ENCODE results near the gene PLXDC2.

The PLXDC2 gene

GRCh38 chr10:19941206-19941880, 125.1 kb downstream of the PLXDC2 start:
- no peak for DNase-seq (ENCODE audit: low read depth)

GRCh38 chr10:19944911-19945663, 128.9 kb downstream of the PLXDC2 start:
- no peak for DNase-seq (ENCODE audit: low read depth)

DNA sequence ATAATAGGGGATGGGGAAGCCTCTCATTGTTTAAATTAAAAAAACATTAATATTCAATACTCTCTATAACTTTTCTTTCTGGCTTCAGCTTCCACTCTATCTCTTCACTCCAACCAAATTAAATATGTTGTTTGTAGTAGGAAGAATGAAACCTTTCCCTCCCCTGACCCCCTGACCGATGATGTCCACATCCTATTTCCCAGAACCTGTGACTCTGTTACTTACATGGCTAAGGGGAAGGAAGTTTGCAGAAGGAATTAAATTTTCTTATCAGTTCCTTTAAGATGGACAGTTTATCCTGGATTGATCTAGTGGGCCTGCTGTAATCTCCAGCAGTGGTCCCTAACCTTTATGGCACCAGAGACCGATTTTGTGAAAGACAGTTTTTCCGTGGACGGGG, 130.0 kb downstream of the PLXDC2 start:
- DNase-seq (ENCODE audit: low read depth): no peak

DNA sequence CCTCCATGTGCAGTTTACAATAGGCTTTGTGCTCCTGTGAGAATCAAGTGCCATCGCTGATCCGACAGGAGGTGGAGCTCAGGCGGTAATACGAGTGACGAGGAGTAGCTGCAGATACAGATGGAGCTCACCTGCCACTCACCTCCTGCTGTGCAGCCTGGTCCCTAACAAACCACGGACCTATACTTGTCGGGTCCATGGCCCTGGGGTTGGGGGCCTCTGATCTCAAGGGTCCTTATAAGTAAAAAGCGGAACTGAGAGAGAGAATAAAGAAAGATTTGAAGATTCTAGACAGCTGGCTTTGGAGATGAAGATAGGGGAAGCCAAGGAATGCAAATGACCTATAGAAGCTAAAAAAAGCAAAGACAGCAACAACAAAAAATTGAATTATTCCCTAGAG, 130.6 kb downstream of the PLXDC2 start:
- no peak for DNase-seq (ENCODE audit: low read depth)

DNA sequence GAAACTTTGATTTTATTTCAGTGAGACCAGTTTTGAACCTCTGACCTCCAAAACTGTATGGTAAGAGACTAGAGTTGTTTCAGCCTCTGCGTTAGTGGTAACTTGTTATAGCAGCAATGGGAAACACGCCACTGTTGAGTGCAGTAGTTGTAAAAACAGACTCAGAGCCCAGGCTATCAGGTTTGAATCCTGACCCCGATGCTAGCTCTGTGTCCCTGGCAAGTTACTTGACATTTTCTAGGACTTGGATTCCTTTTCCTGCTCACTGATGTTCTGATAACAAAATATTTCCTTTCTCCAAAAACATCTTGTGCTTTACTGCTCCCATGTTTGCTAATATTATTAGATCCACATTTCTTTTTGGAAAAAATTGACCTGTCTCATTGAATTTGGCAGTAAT, 131.0 kb downstream of the PLXDC2 start:
- no peak for DNase-seq (ENCODE audit: low read depth)

GRCh38 chr10:19947656-19948055, 131.4 kb downstream of the PLXDC2 start:
- DNase-seq (ENCODE audit: low read depth): no peak

- no peak for DNase-seq (ENCODE audit: low read depth)
These were observed 136.2 kb downstream of the PLXDC2 start for GRCh38 chr10:19952224-19953010.

DNA sequence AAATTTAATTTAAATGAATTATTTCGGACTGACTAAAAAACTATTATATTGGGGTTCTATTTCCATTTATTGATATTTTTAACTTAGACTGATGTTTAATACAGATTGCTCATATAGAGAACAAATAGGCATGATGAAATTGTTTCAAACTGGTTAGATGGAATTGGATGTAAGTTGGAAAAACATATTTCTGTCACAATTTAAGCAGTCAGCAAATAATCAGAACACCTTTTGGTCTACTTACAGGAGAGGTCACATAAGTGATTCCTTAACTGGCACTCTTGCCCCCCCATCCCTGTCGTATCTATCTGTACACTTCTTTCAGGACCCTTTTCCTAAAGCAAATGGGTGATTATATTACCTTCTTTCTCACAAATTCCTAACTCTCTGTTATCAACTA, 138.4 kb downstream of the PLXDC2 start:
- no peak for DNase-seq (ENCODE audit: low read depth)

- no peak for DNase-seq (ENCODE audit: low read depth)
These were observed 140.3 kb downstream of the PLXDC2 start for GRCh38 chr10:19956516-19957032.

DNA sequence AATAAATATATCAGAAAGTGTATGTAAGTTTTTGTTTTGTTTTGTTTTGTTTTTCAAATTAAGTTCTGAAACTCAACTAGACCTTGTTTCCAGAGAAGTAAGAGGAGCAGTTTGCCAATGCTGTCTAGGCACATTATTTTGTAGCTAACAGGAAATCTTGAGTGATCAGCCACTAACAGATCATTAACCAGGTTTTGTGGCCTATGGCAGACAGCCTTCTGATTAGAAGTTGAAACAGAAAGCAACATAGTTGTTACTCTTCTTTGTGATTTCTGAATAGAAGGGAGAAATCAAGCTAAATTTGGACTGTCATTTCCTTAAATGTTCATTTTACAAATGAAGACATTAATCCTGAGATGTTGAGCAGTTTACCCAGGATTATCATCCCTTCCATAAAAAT, 142.6 kb downstream of the PLXDC2 start:
- no peak for DNase-seq (ENCODE audit: low read depth)

DNA sequence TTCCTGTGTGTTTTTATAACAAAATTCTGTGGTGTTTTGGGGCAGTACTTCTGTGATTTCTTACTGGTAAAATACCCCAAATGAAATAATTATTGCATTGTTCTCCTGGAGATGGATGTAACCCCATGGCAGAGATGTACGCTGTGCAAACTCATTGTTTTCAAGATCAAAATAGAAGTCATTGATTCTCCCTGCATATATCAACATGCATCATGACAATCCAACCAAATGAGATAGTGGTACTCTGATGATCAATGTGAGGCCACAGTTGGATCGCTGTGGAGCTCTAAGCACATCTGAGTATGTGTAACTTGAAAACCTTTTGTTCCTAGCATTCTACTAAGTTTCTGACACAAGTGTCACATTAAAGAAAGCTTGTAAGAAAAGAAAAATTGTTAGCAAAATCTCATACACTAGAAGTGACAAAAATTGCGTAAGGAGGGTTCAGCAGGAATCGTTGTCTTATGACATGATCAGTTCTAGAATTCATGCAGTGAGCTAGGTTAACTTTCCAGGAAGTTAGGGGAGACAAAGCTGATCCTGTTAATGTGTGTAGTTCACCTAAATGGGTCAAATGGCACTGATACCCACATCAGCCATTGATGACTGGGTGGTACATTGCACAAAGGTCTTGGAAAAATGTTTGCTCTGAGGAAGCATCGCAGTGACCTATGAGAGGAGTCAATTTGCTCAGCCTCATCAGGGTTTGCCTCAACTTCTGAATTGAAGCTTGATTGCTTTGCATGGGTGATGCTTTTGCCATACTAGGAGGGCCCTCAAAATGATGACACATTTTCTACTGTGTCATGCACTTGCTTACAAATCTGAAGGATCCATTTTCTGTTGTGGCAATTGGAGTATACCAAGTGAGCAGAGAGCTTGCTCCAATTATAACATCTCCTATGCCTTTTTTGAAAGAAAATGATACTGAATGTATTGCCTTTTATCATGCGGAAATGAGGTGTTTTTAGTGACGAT, 145.1 kb downstream of the PLXDC2 start:
- no peak for DNase-seq (ENCODE audit: low read depth)

GRCh38 chr10:19964625-19965024, 148.4 kb downstream of the PLXDC2 start:
- no peak for DNase-seq (ENCODE audit: low read depth)

DNA sequence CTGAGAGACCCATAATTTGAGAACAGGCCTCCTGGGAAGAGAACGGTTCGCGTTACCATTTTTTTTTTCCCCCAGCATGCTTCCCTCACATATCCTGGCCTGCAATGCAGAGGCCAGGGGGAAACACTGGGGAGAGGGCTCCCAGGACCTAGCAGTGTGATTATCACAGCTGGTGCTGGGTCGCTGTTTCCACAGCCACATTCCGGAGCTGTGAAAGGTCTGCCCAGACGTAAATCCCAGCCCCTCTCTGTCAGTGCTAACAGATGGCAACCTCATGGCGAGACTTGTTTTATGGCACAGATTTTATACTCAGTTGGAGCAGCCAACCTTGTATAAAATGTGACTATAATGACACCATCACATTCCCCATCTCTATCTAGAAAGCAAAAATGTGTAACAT, 150.5 kb downstream of the PLXDC2 start:
- no peak for DNase-seq (ENCODE audit: low read depth)

DNA sequence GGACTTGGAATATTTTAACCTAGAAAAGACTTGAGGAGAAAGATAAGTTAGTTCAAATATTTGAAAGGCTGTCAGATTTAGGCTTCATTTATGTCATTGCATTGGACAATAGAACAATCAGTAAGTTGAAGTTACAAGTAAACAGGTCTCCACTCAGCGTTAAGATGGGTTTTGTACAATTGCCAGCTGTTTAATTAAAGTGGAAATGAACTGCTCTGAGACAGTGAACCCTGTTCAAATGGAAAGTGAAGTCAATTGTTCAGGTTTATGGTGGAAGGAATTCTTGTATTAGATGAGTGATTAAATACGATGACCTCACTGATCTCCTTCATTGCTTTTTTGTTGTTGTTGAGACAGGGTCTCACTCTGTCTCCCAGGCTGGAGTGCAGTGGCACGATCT, 151.7 kb downstream of the PLXDC2 start:
- DNase-seq (ENCODE audit: low read depth): no peak

DNA sequence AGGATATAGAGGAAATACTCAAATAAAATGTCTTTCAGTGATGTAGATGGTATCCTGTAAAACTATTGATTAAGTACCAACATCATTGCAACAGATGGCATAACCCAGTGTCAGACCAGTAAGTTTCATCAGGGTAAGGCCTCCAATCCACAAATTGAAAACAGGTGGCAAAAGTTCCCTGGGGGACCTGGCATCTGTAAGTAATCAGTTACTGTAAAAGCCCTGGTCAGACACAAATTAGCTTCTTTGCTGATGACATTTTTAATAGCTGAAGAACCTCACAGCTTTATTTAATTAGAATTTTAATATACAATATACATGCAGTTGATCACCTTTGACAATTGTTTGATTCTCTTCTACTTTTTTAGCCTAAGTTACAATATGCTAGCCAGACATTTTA, 152.5 kb downstream of the PLXDC2 start:
- DNase-seq (ENCODE audit: low read depth): no peak

GRCh38 chr10:19970256-19970655, 154.0 kb downstream of the PLXDC2 start:
- no peak for DNase-seq (ENCODE audit: low read depth)

- no peak for DNase-seq (ENCODE audit: low read depth)
These were observed 154.5 kb downstream of the PLXDC2 start for GRCh38 chr10:19970717-19971116.

GRCh38 chr10:19971343-19972052, 155.3 kb downstream of the PLXDC2 start:
- DNase-seq (ENCODE audit: low read depth): no peak

GRCh38 chr10:19974138-19974537, 157.9 kb downstream of the PLXDC2 start:
- DNase-seq (ENCODE audit: low read depth): no peak

- DNase-seq (ENCODE audit: low read depth): no peak
These were observed 158.3 kb downstream of the PLXDC2 start for GRCh38 chr10:19974554-19974953.

- DNase-seq (ENCODE audit: low read depth): no peak
These were observed 160.9 kb downstream of the PLXDC2 start for GRCh38 chr10:19977097-19977521.

Measured in stimulated activated CD8-positive, alpha-beta memory T cell treated with anti-CD3 and anti-CD28 coated beads, Interleukin-4, amount 100 ng/mL, for 24 hours (primary cell).